Ovary (tissue), 3 donors: Measurements from ENCODE around the gene TMEM266.

Experiments
- CTCF ChIP-seq, 3 donors: fragments of 450-650 bp in 2 of 3; fragments of 200-600 bp in 1 of 3; IDR thresholded peaks; one replicate each; pipeline versions ENCODE4 v1.5.1 to v1.8.0; 2016 to 2022; ENCODE audit warnings: antibody characterized with exemption in 3 of 3, mild to moderate bottlenecking in 1 of 3
- POLR2A ChIP-seq: fragments of 450-650 bp; IDR thresholded peaks from one replicate; pipeline ENCODE4 v1.6.1; 2017; ENCODE audit warnings: antibody characterized with exemption, mild to moderate bottlenecking, moderate library complexity
- donor health status: DM: no; HTN: no; CAD: no.

- TF ChIP-seq CTCF (IDR thresholded peaks at IDR 0.05), result no peak
- TF ChIP-seq POLR2A, result no peak
These were observed 27.7 kb upstream of the TMEM266 start for GRCh38 chr15:76032046-76032445.
